Heart right ventricle (tissue), 16 donors: ENCODE results near the gene SYNDIG1. TPM values are rescaled to one million over a fixed set of nuclear protein-coding genes. Genes with fewer than 3 reads are reported as not detected.
"Not testable (repeated sequence)": the region's sequence is repeated elsewhere in the genome, so short reads cannot be mapped to it uniquely, and the experiment has no call there.

Experiments used
- ATAC-seq, 8 donors: fragments of 200-7000 bp; cut with Tn5 transposase; one replicate each; pipeline ENCODE4 v1.9.1; 2020; ENCODE audit warnings: mild to moderate bottlenecking in 8 of 8, moderate library complexity in 8 of 8, moderate number of reproducible peaks in 1 of 8
- DNase-seq, 2 donors: peaks; one replicate each; pipeline ENCODE4 v3.0.0-alpha.2; 2020
- H3K27ac ChIP-seq, 10 donors: fragments of 200-600 bp; sonication (generic) in 2 of 10; one replicate each; pipeline versions ENCODE4 v1.5.0 to v1.8.0; 2020 to 2022; ENCODE audit warnings: mild to moderate bottlenecking in 3 of 10
- H3K27me3 ChIP-seq, 7 donors: fragments of 200-600 bp; one replicate each; pipeline ENCODE4 v1.8.0; 2021 to 2022; ENCODE audit warnings: mild to moderate bottlenecking in 2 of 7
- H3K36me3 ChIP-seq, 9 donors: fragments of 200-600 bp; sonication (generic) in 1 of 9; one replicate each; pipeline versions ENCODE4 v1.5.0 to v1.8.0; 2020 to 2022; ENCODE audit warnings: mild to moderate bottlenecking in 2 of 9
- H3K4me1 ChIP-seq, 9 donors: fragments of 200-600 bp; sonication (generic) in 1 of 9; one replicate each; pipeline versions ENCODE4 v1.5.0 to v1.8.0; 2020 to 2022; ENCODE audit warnings: mild to moderate bottlenecking in 4 of 9
- H3K4me3 ChIP-seq, 10 donors: fragments of 200-600 bp; sonication (generic) in 2 of 10; one replicate each; pipeline versions ENCODE4 v1.5.0 to v1.8.0; 2020 to 2022; ENCODE audit warnings: mild to moderate bottlenecking in 7 of 10, moderate library complexity in 2 of 10
- H3K9me3 ChIP-seq, 11 donors: fragments of 200-600 bp in 10 of 11; sonication (generic) in 2 of 11; one replicate each; pipeline versions ENCODE4 v1.5.0 to v1.8.0; 2013 to 2022; ENCODE audit warnings: mild to moderate bottlenecking in 2 of 11, control low read depth in 1 of 11, moderate library complexity in 1 of 11
- WGBS, 2 donors: extraction: QIAGEN DNeasy Blood & Tissue Kit; methylation state at CpG; one replicate each; pipeline ENCODE4 v1.1.7; 2013; ENCODE audit warnings: inconsistent platforms in 1 of 2; 5-methylcytosine and 5-hydroxymethylcytosine counted together
- intact Hi-C, 10 donors: fragments of 100-400 bp; cut with DNase I; formaldehyde crosslinking; loops; one replicate each; pipeline versions ENCODE4 v1.11.1 to v1.14.2; 2022
- polyA plus RNA-seq, 2 donors: library from polyadenylated mRNA; stranded (reverse); fragments of 200-250 nt; gene quantifications; one replicate each; pipeline ENCODE4 v1.2.3, GENCODE V29; 2013
- total RNA-seq, 10 donors: library from RNA; stranded (reverse); fragmentation: NEBNext Ultra II Directional in 3 of 10; extraction: Animal tissue kit (Norgen Biotek cat#: 25700) in 3 of 10; gene quantifications; one replicate each; pipeline versions ENCODE4 v1.2.1 to v1.2.4, GENCODE V29; 2021 to 2023
- TF ChIP-seq, protein P1 (sequence below), 9 donors: fragments of 200-600 bp; sonication (generic) in 2 of 9; IDR thresholded peaks; one replicate each; pipeline versions ENCODE4 v1.5.0 to v1.8.0; 2021 to 2022; ENCODE audit warnings: antibody characterized with exemption in 9 of 9, mild to moderate bottlenecking in 5 of 9, moderate library complexity in 1 of 9
- donor health status: Arrhythmogenic right ventricular cardiomyopathy.
- donor health status: ischemic (EF 13 %, LVEDD 7.1; RV severe dilation, severe dysfunction).
- donor health status: healthy with polysubstance abuse.
- donor health status: DM: no; HTN: yes; CAD: no.
- donor health status: DM: no; HTN: no; CAD: no.
- donor health status: ischemic (EF 25% LVEDD 6.9; RV normal size, moderate dysfunction).
- donor health status: ischemic (EF 25% LVEDD 5.7; RV mildly dilated, moderate dysfunction).
- donor health status: healthy.
- donor health status: DM: yes; HTN: yes; CAD: no.
- donor health status: Ischemic cardiomyopathy.
- donor health status: ischemic (EF 35%, LVEDD 5.7; RV mildly dilated, moderate dysfunction).
- donor health status: nonischemic (EF 11% LVEDD 7.7; RV severe dilation, severe dysfunction).
- donor health status: DM: yes; HTN: yes; CAD: no.
- donor health status: PGD.
- donor health status: ischemic (EF 29% LVEDD 5.4; RV normal size, mild dysfunction).
- donor health status: nonischemic (EF 23%, LVEDD 6.1; RV moderate dilation, normal function).

SYNDIG1 gene
- total and polyA plus RNA-seq, 12 donors: 8.6 to 34.7 (median 19.9) TPM

DNA sequence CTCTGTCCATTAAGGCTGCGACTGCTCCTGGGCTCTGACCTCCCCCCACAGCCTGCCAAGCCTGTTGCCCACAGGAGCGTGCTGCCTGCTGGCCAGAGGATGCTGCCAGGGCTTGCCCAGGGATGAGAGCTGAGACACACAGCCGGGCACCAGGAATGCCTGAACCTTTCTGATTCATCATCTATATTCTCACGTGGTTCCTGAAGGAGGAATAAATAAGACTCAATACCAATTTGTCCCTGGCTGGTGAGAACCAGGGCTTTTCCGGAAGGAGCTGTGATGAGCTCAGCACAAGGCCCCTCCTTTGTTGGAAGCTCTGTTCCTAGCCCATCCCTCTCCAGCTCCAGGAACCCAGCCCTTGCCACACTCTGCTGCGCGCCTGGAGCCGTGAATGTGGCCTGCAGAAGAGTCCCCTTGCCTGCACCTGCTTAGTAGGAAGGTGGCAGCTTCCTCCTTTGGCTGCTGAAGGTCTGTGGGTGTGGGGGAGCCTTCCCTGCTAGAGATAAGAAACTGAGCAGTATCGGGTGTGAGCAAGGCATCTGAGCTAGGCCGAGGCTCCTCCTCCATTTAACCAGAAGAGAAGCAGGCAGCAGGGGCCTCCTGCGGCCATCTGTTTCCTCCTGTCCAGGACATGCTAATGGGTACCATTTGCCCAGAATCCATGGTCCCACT lies 37.9 kb downstream of the SYNDIG1 start:
- peak overlapping the region in 2 of 10 donors; percentile 4 to 91 for H3K27ac ChIP-seq
- intact Hi-C loops: loop anchor here in 1 of 10 donors (10.0 kb wide), 1 partner anchor 127 kb away; no protein-coding TSS in a partner anchor

DNA sequence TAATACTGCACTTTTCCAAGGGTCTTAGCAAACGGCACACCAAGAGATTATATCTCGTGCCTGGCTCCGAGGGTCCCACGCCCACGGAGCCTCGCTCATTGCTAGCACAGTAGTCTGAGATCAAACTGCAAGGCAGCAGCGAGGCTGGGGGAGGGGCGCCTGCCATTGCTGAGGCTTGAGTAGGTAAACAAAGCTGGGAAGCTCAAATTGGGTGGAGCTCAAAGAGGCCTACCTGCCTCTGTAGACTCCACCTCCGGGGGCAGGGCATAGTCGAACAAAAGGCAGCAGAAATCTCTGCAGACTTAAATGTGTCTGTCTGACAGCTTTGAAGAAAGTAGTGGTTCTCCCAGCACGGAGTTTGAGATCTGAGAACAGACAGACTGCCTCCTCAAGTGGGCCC lies 43.0 kb downstream of the SYNDIG1 start:
- H3K27me3 ChIP-seq, H3K36me3 ChIP-seq, DNase-seq, intact Hi-C loops, H3K9me3 ChIP-seq, H3K4me3 ChIP-seq, ATAC-seq, H3K27ac ChIP-seq: not testable (repeated sequence)
- H3K4me1 ChIP-seq: peaks cover 0 to 15% (median 0%) of the 10 kb centered on the region in 9 donors
- WGBS, 2 donors: 78 to 91% methylated on average over 11 of the region's 11 CpGs

More for the DNA sequence above, 37.9 kb downstream of the SYNDIG1 start:
- no peak for ATAC-seq
- Histone ChIP-seq H3K36me3 (no peaks in the 10 kb centered on the region), H3K4me3 (no peak overlapping the region), H3K9me3 (no peaks in the 10 kb centered on the region), H3K4me1 (peaks cover 0 to 57% (median 8%) of the 10 kb centered on the region in 9 donors), H3K27me3 (no peaks in the 10 kb centered on the region)
- WGBS, 2 donors: 55 to 71% methylated on average over 11 of the region's 11 CpGs
- no peak for DNase-seq
- TF ChIP-seq, protein P1, sequence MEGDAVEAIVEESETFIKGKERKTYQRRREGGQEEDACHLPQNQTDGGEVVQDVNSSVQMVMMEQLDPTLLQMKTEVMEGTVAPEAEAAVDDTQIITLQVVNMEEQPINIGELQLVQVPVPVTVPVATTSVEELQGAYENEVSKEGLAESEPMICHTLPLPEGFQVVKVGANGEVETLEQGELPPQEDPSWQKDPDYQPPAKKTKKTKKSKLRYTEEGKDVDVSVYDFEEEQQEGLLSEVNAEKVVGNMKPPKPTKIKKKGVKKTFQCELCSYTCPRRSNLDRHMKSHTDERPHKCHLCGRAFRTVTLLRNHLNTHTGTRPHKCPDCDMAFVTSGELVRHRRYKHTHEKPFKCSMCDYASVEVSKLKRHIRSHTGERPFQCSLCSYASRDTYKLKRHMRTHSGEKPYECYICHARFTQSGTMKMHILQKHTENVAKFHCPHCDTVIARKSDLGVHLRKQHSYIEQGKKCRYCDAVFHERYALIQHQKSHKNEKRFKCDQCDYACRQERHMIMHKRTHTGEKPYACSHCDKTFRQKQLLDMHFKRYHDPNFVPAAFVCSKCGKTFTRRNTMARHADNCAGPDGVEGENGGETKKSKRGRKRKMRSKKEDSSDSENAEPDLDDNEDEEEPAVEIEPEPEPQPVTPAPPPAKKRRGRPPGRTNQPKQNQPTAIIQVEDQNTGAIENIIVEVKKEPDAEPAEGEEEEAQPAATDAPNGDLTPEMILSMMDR (IDR thresholded peaks at IDR 0.05): no peak

DNA sequence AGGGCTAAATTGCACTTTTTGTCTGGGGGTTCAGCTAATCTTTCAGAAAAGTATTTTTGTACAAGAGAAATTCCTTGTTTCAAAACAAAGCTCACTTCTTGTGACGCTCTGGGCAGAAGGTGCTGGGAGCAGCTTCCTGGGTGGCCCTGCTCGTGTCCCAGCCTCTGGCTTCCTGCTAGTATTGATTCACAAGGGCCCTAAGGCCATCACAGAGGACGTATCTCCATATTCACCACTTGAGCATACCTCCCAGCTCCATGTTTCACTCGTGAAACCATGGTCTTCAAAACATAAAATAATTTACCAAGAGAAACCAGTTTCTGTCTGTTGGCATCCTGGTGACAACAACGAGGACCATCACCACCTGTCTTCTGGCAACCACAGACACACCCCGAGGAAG lies 49.1 kb downstream of the SYNDIG1 start:
- H3K27ac ChIP-seq: no peak overlapping the region
- ATAC-seq: no peak
- TF ChIP-seq, protein P1 (IDR thresholded peaks at IDR 0.05): no peak
- H3K27me3 ChIP-seq: no peaks in the 10 kb centered on the region
- no peaks in the 10 kb centered on the region for H3K36me3 ChIP-seq
- H3K4me3 ChIP-seq: no peak overlapping the region
- WGBS, 2 donors: 71 to 76% methylated on average over 6 of the region's 6 CpGs
- no peaks in the 10 kb centered on the region for H3K4me1 ChIP-seq
- no peaks in the 10 kb centered on the region for H3K9me3 ChIP-seq
- intact Hi-C loops: no loop called here
- no peak for DNase-seq

DNA sequence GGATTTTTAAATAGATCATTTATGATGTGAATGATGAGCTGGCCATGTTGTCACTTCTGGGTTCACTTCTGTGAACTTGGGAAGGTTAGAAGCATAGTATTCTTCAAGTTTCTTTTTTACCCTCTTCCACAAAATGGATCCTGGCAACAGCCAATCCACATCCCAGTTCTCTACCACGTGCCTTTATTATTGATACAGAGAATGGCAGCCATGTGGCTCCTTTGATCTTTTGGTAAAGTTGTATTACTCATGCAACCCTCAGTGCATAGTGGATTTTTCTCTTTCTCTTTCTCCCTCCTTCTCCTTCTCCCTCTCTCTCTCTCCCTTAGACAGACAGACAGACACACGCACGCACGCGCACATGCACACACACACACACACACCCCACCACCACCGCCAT lies 50.0 kb downstream of the SYNDIG1 start:
- Histone ChIP-seq H3K36me3 (no peaks in the 10 kb centered on the region), H3K27me3 (no peaks in the 10 kb centered on the region), H3K4me3 (no peak overlapping the region), H3K4me1 (no peaks in the 10 kb centered on the region), H3K9me3 (no peaks in the 10 kb centered on the region), H3K27ac (no peak overlapping the region)
- DNase-seq (no peak), ATAC-seq (no peak)
- TF ChIP-seq, protein P1 (IDR thresholded peaks at IDR 0.05): no peak
- WGBS, 2 donors: 89 to 92% methylated on average over 6 of the region's 6 CpGs
- intact Hi-C loops: no loop called here

DNA sequence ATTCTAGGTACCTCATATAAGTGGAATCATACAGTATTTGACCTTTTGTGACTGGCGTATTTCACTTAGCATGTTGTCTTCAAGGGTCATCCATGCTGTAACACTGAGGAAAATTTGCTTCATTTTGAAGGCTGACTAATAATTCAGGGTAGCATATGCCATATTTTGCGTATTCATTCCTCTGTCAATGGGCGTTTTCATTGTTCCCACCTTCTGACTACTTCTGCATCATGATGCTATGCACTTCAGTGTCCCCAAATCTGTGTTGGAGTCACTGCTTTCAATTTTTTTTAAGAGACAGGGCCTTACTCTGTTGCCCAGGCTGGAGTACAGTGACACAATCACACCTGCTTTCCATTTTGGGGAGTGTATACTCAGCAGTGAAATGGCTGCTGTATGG lies 51.6 kb downstream of the SYNDIG1 start:
- Histone ChIP-seq H3K4me3 (no peak overlapping the region), H3K36me3 (no peaks in the 10 kb centered on the region), H3K27me3 (no peaks in the 10 kb centered on the region), H3K9me3 (no peaks in the 10 kb centered on the region), H3K4me1 (no peaks in the 10 kb centered on the region), H3K27ac (no peak overlapping the region)
- WGBS, 2 donors: 87 to 90% methylated on average over 3 of the region's 3 CpGs
- DNase-seq (no peak), ATAC-seq (no peak)
- intact Hi-C loops: no loop called here
- TF ChIP-seq, protein P1 (IDR thresholded peaks at IDR 0.05): no peak
